HG02852 (cell line): ENCODE results near the gene CLIC3.
A peak's percentile ranks its signal among the peaks of the same experiment; 100 is the strongest.

Experiments
- ATAC-seq: cut with Tn5 transposase; IDR thresholded peaks from one replicate; pipeline ENCODE4 v1.9.1; 2021; ENCODE audit warnings: mild to moderate bottlenecking, moderate library complexity; ENCODE audit not compliant: unreplicated experiment

The CLIC3 gene

GRCh38 chr9:137002646-137003041 lies 6.3 kb upstream of the CLIC3 start:
- no peak for ATAC-seq

GRCh38 chr9:137001857-137002645 lies 5.7 kb upstream of the CLIC3 start:
- ATAC-seq = no peak

- ATAC-seq = peak; percentile 73
These were observed 4.0 kb upstream of the CLIC3 start for GRCh38 chr9:137000177-137000930.

GRCh38 chr9:136997830-136998234 lies 1.5 kb upstream of the CLIC3 start:
- ATAC-seq = no peak

GRCh38 chr9:136997371-136997770 lies 1.0 kb upstream of the CLIC3 start:
- no peak for ATAC-seq

GRCh38 chr9:136995772-136996311 lies 526 bp downstream of the CLIC3 start:
- ATAC-seq = no peak

- no peak for ATAC-seq
These were observed 1.0 kb downstream of the CLIC3 start for GRCh38 chr9:136995362-136995761.

GRCh38 chr9:136994888-136995230 lies 1.5 kb downstream of the CLIC3 start:
- no peak for ATAC-seq

- no peak for ATAC-seq
These were observed 2.0 kb downstream of the CLIC3 start for GRCh38 chr9:136994180-136994887.

GRCh38 chr9:136992819-136993369 lies 3.5 kb downstream of the CLIC3 start:
- ATAC-seq = no peak

GRCh38 chr9:136991993-136992818 lies 4.2 kb downstream of the CLIC3 start, which contains the start of gene PAXX:
TSS of gene PAXX (plus strand) at chr9:136992422. CDS start at chr9:136992444, 22 bp downstream.
- peak; percentile 71 for ATAC-seq

- ATAC-seq = no peak
These were observed 6.0 kb downstream of the CLIC3 start for GRCh38 chr9:136990242-136990911.

- no peak for ATAC-seq
These were observed 7.5 kb downstream of the CLIC3 start for GRCh38 chr9:136988872-136989271.

GRCh38 chr9:136985853-136986252 lies 10.5 kb downstream of the CLIC3 start:
- no peak for ATAC-seq

GRCh38 chr9:136985027-136985602 lies 11.3 kb downstream of the CLIC3 start:
- no peak for ATAC-seq

GRCh38 chr9:136984464-136985026 lies 11.8 kb downstream of the CLIC3 start:
- no peak for ATAC-seq

GRCh38 chr9:136983656-136984314 lies 12.6 kb downstream of the CLIC3 start:
- ATAC-seq = no peak

- ATAC-seq = no peak
These were observed 13.2 kb downstream of the CLIC3 start for GRCh38 chr9:136983167-136983566.
